NCI-H1105 (cell line): ENCODE data around the gene BAHCC1.

ENCODE experiments used
- DNase-seq: peaks from one replicate; lab custom pipeline; 2025; lab: John Stamatoyannopoulos, UW

BAHCC1 gene

GRCh38 chr17:81461607-81462500, 66.6 kb downstream of the BAHCC1 start:
- DNase-seq: no peak

GRCh38 chr17:81462506-81463125, 67.4 kb downstream of the BAHCC1 start:
- no peak for DNase-seq

- DNase-seq: no peak
Measured at GRCh38 chr17:81463506-81463905, 68.2 kb downstream of the BAHCC1 start.

- no peak for DNase-seq
Measured at GRCh38 chr17:81464586-81464985, 69.3 kb downstream of the BAHCC1 start.

- no peak for DNase-seq
Measured at GRCh38 chr17:81465910-81466309, 70.7 kb downstream of the BAHCC1 start.

GRCh38 chr17:81466564-81467472, 71.6 kb downstream of the BAHCC1 start:
- no peak for DNase-seq

GRCh38 chr17:81468111-81468769, 73.0 kb downstream of the BAHCC1 start:
- no peak for DNase-seq

GRCh38 chr17:81468770-81469121, 73.5 kb downstream of the BAHCC1 start:
- DNase-seq: no peak

GRCh38 chr17:81469266-81469665, 74.0 kb downstream of the BAHCC1 start:
- no peak for DNase-seq

GRCh38 chr17:81470270-81470943, 75.2 kb downstream of the BAHCC1 start:
- no peak for DNase-seq

- DNase-seq: no peak
Measured at GRCh38 chr17:81470944-81471817, 75.9 kb downstream of the BAHCC1 start.

GRCh38 chr17:81471818-81472456, 76.7 kb downstream of the BAHCC1 start:
- no peak for DNase-seq

- no peak for DNase-seq
Measured at GRCh38 chr17:81473019-81473418, 77.8 kb downstream of the BAHCC1 start.

- DNase-seq: no peak
Measured at GRCh38 chr17:81474958-81475357, 79.7 kb downstream of the BAHCC1 start.

- DNase-seq: no peak
Measured at GRCh38 chr17:81476097-81476496, 80.8 kb downstream of the BAHCC1 start.

GRCh38 chr17:81476635-81477034, 81.4 kb downstream of the BAHCC1 start:
- DNase-seq: no peak

- no peak for DNase-seq
Measured at GRCh38 chr17:81477173-81477572, 81.9 kb downstream of the BAHCC1 start.

- DNase-seq: no peak
Measured at GRCh38 chr17:81478119-81478518, 82.9 kb downstream of the BAHCC1 start.

GRCh38 chr17:81479175-81480071, 84.2 kb downstream of the BAHCC1 start:
- DNase-seq: no peak
